Measurements from ENCODE around the gene UBALD1. TPM values are rescaled to one million over a fixed set of nuclear protein-coding genes. Genes with fewer than 3 reads are reported as not detected.

The UBALD1 gene
- total and polyA plus RNA-seq, 10 of the 15 experiments (the other 5 are each of a cell fraction or from before 2014, with no cell fraction given), result 0.05 to 32.7 (median 5.1) TPM

DNA sequence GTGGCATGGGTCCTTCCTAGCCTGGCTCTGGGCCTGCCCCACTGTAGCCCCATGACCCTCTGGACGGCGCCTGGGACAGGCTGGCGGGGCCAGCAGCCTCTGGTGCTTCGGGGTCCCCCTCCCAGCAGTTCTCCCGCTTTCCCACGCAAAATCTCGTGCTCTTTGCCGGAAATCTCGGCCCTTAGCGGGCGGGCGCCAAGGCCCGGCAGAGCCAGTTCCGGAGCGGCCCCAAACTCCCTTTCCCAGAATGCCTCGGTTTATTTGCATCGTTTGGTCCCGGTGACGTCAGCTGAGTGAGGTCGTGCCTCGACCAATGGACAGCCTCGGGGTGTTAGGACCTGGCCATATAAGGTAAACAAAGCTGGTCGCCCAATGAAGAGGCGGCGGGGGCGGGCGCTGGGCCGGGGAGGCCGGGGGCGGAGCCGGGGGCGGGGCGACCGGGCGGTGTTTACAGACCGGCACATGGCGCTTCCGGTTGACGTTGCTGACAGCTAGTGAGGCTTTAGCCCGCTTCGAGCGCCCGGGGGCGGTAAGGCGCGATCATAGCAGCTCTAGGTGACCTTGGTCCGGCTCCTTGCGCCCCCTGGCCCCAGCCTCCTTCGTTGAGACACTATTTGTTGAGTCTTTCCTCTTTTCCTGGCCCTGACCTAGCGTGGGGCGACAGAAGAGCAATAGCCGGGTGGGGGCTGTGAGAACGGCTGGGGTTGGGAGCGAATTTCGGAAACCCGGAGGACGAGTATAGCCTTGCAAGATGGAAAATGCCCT lies 1.5 kb upstream of the UBALD1 start (continued):
- TF ChIP-seq, protein P1, sequence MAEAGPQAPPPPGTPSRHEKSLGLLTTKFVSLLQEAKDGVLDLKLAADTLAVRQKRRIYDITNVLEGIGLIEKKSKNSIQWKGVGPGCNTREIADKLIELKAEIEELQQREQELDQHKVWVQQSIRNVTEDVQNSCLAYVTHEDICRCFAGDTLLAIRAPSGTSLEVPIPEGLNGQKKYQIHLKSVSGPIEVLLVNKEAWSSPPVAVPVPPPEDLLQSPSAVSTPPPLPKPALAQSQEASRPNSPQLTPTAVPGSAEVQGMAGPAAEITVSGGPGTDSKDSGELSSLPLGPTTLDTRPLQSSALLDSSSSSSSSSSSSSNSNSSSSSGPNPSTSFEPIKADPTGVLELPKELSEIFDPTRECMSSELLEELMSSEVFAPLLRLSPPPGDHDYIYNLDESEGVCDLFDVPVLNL (IDR thresholded peaks at IDR 0.05; ENCODE audit: low read depth, low read length), result peak; percentile 47; the same call in 1 of the 2 replicates
- TF ChIP-seq SREBF2 (IDR thresholded peaks at IDR 0.05; ENCODE audit: low read length), result no peak
- no peak for TF ChIP-seq BCL11A (IDR thresholded peaks at IDR 0.05; ENCODE audit: low read depth, low read length)
- no peak for TF ChIP-seq EED (IDR thresholded peaks at IDR 0.05; ENCODE audit: low read depth)
- TF ChIP-seq NR2F1 (conservative IDR thresholded peaks at IDR 0.05), result peak; percentile 85
- TF ChIP-seq POLR2AphosphoS2 (IDR thresholded peaks at IDR 0.05; ENCODE audit: low read depth, low read length), result no peak
- peak; percentile 98 for TF ChIP-seq CREB1 (IDR thresholded peaks at IDR 0.05; ENCODE audit: low read depth)
- no peak for TF ChIP-seq MTA3 (IDR thresholded peaks at IDR 0.05; ENCODE audit: borderline replicate concordance, low read length)
- no peak for TF ChIP-seq ATF2 (IDR thresholded peaks at IDR 0.05; ENCODE audit: low read length)
- peak; percentile 69 for TF ChIP-seq KLF5 (IDR thresholded peaks at IDR 0.05; ENCODE audit: partially characterized antibody)
- TF ChIP-seq FOXK2 (IDR thresholded peaks at IDR 0.05), result peak; percentile 77; the same call in 1 of the 2 replicates
- no peak for TF ChIP-seq NRF1 (conservative IDR thresholded peaks at IDR 0.05; ENCODE audit: low read depth, low read length)
- TF ChIP-seq SRF (IDR thresholded peaks at IDR 0.05; ENCODE audit: low read depth in 2 of 2, low read length in 2 of 2), result peak; percentile 98 to 100
- no peak for TF ChIP-seq CBX5 (IDR thresholded peaks at IDR 0.05; ENCODE audit: low read depth)
- TF ChIP-seq ZSCAN29 (IDR thresholded peaks at IDR 0.05), result no peak
- TF ChIP-seq ZNF24 (IDR thresholded peaks at IDR 0.05), result no peak
- no peak for TF ChIP-seq ZBED1 (IDR thresholded peaks at IDR 0.05; ENCODE audit: borderline replicate concordance)
- no peak for TF ChIP-seq JUND (IDR thresholded peaks at IDR 0.05; ENCODE audit: low read depth, low read length)
- TF ChIP-seq, protein P2, sequence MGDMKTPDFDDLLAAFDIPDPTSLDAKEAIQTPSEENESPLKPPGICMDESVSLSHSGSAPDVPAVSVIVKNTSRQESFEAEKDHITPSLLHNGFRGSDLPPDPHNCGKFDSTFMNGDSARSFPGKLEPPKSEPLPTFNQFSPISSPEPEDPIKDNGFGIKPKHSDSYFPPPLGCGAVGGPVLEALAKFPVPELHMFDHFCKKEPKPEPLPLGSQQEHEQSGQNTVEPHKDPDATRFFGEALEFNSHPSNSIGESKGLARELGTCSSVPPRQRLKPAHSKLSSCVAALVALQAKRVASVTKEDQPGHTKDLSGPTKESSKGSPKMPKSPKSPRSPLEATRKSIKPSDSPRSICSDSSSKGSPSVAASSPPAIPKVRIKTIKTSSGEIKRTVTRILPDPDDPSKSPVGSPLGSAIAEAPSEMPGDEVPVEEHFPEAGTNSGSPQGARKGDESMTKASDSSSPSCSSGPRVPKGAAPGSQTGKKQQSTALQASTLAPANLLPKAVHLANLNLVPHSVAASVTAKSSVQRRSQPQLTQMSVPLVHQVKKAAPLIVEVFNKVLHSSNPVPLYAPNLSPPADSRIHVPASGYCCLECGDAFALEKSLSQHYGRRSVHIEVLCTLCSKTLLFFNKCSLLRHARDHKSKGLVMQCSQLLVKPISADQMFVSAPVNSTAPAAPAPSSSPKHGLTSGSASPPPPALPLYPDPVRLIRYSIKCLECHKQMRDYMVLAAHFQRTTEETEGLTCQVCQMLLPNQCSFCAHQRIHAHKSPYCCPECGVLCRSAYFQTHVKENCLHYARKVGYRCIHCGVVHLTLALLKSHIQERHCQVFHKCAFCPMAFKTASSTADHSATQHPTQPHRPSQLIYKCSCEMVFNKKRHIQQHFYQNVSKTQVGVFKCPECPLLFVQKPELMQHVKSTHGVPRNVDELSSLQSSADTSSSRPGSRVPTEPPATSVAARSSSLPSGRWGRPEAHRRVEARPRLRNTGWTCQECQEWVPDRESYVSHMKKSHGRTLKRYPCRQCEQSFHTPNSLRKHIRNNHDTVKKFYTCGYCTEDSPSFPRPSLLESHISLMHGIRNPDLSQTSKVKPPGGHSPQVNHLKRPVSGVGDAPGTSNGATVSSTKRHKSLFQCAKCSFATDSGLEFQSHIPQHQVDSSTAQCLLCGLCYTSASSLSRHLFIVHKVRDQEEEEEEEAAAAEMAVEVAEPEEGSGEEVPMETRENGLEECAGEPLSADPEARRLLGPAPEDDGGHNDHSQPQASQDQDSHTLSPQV (IDR thresholded peaks at IDR 0.05), result no peak
- TF ChIP-seq E4F1 (IDR thresholded peaks at IDR 0.05; ENCODE audit: borderline replicate concordance, partially characterized antibody), result peak; percentile 81
- TF ChIP-seq CBX3 (IDR thresholded peaks at IDR 0.05; ENCODE audit: borderline replicate concordance, low read depth), result no peak
- no peak for TF ChIP-seq SMAD1 (IDR thresholded peaks at IDR 0.05; ENCODE audit: low read depth, partially characterized antibody)
- no peak for TF ChIP-seq MEF2B (IDR thresholded peaks at IDR 0.05; ENCODE audit: partially characterized antibody, poor library complexity, severe bottlenecking)

Measured in GM12878 (cell line).